GM21619 (cell line): Measurements from ENCODE around the gene MFSD6.
"Not testable (repeated sequence)": the region's sequence is repeated elsewhere in the genome, so short reads cannot be mapped to it uniquely, and the experiment has no call there.

Experiments
- ATAC-seq: cut with Tn5 transposase; IDR thresholded peaks from one replicate; pipeline ENCODE4 v1.9.1; 2021; ENCODE audit not compliant: unreplicated experiment

MFSD6 gene

DNA sequence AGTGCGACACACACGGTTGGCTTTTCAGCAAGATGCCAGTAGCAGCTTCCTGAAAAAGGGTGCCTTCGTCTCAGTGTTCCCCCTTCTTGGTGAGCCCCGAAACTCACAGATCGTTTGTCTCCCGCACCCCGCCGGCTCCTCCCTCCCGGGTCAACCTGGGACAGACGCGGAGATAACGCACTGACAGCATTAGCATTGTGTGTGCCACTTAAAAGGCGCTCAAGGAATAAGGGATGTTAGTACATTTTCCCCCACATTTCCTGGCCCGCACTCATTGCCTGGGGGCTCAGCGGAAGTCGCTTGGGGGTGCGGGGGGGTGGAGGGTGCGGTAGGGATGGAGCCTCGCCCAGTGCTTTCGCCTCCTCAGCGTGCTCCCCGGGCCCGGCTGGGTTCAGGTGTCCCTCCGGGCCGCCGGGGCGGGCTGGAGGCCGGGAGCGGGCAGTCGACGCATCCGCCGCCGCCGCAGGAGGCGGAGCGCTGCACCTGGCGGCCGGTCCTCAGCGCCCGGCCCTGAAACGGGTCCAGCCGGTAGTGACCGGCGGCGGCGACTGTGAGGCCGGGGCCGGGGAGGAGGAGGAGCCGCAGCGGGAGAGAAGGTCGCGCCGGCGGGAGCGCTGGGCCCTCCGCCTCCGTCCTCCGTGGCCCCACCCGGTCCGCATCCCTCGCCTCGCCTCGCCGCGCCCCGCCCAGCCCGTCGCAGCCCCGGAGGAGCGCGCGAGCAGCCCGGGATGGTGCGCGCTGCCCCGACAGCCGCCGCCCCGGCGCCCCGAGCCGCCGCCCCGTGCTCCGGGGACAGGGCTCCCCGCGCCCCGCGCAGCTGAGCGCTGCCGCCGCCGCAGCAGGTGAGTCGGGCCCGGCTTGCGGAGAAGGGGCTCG, at the start of gene MFSD6:
MFSD6 (plus strand) TSS at position 694 of the 876 bp plus-strand sequence. CDS start 27,675 bp downstream, outside the sequence.
- peak; percentile 59 for ATAC-seq

DNA sequence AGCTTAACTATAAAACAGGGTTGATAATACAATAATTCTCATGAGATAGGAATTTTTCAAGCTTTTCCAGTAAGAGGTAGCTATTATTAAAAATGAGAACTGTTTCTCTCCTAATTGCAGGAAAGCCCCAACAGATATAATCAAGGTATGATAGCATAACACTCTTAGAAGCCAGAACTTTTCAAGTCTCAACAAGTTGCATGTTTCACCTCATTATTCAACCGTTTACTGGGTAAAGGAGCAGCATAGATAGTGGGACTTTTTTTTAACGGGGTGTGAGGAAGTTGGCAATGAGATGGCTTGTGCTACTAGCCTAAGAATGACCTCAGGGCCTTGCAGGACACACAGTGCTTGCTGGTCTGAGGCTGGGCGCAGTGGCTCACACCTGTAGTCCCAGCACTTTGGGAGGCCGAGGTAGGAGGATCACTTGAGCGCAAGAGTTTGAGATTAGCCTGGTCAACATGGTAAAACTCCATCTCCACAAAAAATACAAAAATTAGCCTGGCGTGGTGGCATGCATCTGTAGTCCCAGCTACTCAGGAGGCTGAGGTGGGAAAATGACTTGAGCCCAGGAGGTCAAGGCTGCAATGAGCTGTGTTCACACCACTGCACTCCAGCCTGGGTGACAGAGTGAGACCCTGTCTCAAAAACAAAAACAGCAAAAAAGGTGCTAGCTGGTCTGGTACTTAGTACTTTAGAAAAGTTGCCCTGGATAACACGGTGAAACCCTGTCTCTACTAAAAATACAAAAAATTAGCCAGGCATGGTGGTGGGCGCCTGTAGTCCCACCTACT, 49.3 kb upstream of the MFSD6 start:
- ATAC-seq: not testable (repeated sequence)

DNA sequence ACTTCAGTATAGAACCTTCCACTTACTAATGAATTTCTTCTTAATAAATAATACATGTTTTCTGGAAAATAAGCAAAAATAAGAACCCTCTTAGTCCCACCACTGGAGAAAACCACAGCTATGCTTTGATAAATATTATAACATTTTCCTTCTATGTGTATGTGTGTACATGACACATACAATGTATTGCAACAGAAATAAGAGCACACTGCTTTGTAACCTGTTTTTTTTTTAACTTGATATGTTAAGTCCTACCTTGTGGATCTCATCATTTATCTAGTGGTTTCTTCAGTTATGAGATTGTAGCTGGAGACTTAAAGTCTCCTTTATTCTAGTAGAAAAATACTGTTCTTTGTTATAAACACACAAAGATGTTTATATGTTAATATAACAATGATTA, 47.6 kb upstream of the MFSD6 start:
- ATAC-seq: no peak

DNA sequence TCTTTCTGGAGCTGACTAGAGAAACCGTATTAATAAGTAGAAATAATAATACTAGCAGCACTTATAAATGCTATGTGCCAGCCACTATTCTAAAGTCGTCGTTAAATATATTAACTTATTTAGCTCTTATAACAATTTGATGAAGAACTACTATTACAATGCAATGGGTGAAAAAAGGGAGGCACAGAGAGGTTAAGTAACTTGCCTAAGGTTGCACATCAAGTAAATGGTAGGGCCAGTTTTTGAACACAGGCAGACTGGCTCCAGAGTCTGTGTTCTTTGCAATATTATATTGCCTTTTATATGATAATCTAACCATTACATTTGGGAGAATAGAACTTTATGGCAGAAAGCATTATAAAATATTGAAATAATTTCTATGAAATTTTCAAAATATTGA, 47.2 kb upstream of the MFSD6 start:
- no peak for ATAC-seq

DNA sequence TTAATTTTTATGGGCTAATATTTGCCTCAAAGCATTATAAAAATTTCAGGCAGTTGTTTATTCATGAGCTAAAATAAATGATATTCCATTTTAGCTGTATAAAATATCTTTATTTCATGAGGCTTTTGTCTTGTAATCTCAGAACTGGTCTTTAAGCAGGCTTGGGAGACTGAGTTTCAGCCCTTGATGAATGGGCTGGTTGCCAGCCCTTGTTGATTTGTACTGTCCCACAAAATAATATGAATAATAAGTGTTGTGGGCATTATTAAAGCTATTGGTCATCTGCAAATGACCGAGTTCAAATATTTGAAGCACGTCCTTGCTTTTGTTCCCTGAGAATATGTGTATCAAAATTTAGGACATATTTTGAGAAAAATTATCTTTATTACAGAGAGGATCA, 46.6 kb upstream of the MFSD6 start:
- ATAC-seq: no peak

DNA sequence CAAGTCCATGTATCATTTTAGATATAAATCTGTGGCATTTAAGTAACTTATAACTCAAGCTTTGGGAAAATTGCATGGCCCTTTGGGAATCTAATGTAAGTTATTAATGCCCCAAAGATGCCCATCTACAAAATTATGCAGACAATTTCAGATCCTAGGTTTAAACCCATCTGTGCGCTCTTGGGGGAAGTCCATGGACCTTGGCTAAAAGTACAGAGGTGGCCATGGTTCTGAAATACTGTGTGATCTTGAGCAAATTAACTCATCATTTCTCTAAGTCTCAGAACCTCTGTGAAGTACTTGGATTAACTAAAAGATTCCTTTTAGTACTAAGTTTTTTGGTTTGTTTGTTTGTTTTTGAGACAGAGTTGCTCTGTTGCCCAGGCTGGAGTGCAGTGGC, 45.3 kb upstream of the MFSD6 start:
- no peak for ATAC-seq

DNA sequence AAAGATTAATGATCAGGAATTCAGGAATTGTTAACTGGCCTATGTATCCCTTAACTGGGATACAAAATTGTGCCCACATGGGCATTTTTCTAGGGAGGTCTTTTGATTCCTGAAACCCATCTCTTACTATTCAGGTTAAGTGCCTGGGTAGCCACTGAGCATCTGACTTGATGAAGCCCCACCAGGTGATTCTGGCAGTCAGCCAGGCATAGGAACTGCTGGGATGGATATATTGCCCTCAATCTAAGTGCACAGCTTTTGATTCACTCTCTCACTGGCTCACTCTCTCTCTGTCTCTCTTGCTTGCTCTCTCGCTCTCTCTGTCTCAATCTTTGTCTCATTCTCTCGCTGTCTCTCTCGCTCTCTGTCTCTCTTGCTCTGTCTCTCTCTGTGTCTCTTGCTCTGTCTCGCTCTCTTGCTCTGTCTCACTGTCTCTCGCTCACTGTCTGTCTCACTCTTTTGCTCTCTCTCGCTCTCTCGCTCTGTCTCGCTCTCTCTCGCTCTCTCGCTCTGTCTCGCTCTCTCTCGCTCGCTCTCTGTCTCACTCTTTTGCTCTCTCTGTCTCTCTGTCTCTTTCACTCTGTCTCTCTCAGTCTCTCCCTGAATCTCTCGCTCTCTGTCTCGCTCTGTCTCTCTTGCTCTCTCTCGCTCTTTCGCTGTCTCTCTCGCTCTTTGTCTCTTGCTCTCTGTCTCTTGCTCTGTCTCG, 42.5 kb upstream of the MFSD6 start:
- ATAC-seq: no peak

DNA sequence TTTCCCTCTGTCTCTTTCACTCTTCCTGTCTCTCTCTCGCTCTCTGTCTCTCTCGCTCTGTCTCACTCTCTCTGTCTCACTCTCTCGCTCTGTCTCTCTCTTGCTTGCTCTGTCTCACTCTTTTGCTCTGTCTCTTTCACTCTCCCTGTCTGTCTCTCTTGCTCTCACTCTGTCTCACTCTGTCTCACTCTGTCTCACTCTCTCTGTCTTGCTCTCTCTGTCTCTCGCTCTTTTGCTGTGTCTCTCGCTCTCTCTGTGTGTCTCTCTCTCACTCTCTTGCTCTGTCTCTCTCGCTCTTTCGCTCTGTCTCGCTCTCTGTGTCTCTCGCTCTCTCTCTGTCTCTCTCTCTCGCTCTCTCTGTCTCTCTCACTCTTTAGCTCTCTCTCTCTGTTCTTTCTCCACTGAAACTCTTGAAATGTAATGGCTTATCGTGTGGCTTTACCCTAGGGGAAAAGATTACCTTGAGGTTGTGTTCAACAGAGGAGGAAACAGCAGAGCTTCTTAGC, 41.9 kb upstream of the MFSD6 start:
- no peak for ATAC-seq

DNA sequence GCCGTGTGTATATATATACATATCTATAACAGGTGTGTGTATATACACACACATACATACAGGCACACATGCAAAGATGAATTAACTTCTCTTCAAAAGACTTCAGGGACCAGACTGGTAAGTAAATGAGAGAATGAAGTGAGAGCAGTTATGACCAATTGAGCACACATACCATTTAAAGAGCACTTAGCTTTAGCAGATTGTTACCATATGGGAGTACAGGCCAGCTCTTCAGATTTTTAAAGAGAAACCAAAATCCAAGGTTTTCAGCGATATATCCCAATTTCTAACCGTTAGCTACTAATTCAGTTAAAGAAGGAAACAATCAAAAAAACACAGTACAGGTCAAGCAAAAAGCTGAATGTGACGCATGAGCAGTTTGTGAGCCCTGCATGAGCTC, 41.1 kb upstream of the MFSD6 start:
- ATAC-seq: no peak

DNA sequence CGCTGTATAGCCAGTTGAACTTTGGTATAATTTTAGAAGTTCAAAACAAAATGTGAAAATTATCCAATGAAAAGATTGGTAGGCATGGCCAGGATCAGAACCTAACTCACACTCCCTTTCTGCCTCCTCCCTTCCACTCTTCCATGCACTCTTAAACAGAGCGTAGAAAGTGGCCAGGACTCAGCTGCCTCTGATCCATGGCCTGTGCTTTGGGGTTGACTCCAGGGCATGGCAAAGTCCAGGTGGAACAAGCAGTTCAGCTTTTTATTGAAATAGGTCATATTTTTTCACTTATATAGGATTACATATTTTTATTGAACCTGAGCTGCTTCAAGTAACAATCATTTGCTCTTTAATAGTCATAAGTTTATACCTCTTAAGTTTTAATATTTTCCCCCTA, 38.5 kb upstream of the MFSD6 start:
- ATAC-seq: no peak

DNA sequence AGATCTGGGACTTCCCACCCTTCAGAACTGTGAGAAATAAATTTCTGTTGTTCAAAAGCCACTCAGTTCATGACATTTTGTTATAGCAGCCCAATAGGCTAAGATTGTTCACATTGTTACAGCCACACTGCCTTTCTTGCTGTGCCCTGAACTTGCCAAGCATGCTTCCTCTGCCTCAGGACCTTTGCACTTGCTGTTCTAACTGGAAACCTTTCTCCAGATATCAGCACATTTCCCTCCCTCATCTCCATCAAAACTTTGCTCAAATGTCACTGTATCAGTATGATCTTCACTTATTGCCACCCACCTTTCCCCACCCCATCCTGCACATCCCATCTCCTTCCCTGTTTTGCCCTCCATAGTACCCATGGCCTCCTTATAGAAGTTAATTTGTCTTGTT, 32.1 kb upstream of the MFSD6 start:
- ATAC-seq: no peak

DNA sequence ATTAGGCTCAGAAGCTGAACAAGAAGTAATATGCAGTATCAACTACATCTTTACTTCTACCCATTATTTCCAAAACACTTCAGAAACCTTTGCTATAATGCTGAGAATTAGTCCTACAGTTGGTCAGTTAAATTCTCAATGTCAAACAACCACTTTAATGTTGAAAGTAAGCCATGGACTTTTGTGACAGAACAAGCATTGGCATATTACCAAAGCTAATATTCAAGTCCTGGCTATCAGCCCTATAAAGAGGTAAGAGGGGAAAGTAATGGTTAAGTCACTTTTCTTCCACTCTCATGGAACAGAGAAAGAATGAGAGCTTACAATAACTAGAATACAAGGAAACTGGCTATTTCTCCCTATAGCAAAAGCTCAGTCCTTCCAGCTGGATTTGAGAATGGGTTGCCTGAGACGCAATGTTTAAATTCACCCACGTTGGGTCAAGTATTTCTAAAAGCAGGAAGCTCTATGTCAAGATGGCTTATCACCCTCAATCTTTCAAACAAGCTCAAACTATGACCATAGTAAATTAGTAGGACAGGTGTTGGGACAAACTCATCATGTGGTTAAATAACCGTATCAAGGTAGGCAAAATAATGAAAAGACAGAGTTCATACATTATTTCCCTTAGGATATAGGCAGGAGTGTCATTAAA, 31.4 kb upstream of the MFSD6 start:
- no peak for ATAC-seq

DNA sequence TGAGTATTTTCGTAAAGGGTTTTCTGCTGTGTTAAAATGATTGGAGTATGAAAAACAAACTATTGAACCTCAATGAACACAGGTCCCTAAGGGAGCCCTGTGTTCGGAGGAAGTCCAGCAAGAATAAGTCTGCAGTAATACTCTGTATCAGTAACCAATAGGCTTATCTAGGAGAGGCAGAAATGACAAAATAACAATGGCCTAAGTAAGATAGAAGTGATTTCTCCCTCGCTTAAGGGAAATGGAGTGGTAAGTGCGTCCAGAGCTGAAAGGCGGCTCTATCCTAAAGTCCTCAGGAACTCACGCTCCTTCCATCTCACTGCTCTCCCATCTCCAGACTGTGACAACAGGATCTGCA, 29.3 kb upstream of the MFSD6 start:
- ATAC-seq: no peak

DNA sequence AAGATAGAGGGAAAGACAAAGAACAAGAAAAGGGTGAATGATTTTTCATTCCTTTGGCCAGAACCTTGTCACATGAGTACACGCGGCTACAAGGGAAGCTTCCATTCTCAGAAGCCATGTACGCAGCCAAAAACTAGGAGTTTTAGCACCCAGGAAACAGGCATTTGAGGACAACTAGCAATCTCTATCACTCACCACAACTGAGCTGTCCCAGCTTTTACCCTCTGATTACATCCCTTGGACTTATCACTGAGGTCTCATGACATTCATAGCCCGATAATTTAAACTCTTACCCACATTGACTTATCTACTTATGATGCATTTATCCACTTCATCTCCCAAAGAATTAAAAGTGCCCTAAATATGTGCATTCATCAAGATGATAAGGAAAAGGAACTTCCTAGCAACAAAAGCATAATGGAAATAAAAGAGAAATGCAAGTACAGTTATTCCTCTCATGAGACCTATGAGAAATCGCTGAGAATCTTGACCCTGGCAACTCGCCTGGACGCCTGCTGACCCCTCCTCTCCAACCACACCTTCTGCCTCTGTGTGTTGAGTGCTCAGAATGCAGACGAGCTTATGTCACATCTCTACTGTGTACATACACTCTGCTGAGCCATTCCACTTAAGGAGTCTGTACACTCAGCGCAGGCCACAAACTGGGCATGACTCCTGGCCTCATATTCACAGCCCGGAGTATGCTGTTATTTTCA, 28.7 kb upstream of the MFSD6 start:
- no peak for ATAC-seq

DNA sequence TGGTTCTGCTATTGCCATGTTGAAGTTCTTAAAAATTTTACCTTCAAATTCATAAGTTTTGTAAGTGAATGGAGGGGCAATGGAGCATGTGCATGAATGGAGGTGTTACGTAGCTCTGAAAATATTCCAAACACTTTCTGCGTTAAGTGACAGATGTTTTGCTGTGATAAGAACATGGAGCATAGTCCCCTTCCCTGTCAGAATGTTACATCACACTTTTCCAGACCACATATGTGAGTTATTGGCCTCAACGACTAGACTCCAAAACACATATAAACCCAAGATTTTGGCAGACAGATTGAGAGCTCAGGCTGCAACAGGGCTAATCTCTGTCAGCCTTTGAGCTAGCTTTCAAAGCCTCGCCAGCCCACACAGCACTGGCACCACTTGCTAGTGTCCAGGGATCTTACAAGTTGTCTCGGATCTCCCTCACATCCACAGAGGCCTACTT, 27.2 kb upstream of the MFSD6 start:
- no peak for ATAC-seq

DNA sequence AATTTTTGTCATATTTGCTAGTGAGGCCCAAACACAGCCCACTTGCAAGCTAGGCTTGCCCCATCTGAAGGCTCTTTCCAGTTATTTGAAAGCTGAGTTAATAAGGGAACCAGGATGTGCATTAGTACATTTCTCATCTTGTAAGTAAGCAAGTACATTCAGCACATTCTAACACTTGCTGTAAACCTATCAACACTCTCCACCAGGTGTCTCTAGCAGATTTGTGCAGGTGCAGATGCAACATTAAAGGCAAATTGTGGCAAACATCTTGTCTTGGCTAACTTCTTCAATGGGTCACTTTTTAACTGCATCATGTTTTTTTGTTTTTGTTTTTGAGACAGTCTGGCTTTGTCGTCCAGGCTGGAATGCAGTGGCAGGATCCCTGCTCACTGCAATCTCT, 25.3 kb upstream of the MFSD6 start:
- peak; percentile 90 for ATAC-seq

DNA sequence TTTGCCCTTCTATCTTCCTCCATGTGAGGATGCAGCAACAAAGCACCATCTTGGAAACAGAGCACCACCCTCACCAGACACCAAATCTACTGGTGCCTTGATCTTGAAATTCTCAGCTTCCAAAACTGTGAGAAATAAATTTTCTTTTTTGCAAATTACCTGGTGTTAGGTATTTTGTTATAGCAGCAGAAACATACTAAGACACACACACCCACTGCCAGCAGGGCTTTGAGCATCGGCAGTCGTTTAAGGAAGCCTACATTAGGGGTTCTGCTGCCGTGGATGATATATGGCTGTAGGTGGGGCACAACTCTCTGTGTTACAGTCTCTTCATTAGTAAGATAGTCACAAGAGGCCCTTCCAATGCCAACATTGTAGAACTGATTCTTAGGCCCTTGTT, 20.7 kb upstream of the MFSD6 start:
- no peak for ATAC-seq

DNA sequence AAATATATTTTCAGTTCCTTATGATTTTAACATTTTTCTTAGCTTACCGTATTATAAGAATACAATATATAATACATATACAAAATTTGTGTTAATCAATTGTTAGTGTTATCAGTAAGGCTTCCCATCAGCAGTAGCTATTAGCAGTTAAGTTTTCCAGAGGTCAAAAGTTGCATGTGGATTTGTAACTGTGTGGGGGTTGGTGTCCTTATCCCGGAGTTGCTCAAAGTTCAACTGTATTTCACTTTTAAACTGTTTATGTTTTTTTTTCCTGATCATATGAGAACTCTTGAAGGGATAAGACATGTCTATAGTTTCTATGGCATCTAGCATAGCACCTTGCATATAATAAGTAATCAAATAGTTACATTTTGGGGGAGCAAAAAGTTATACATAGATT, 11.9 kb upstream of the MFSD6 start:
- ATAC-seq: no peak

DNA sequence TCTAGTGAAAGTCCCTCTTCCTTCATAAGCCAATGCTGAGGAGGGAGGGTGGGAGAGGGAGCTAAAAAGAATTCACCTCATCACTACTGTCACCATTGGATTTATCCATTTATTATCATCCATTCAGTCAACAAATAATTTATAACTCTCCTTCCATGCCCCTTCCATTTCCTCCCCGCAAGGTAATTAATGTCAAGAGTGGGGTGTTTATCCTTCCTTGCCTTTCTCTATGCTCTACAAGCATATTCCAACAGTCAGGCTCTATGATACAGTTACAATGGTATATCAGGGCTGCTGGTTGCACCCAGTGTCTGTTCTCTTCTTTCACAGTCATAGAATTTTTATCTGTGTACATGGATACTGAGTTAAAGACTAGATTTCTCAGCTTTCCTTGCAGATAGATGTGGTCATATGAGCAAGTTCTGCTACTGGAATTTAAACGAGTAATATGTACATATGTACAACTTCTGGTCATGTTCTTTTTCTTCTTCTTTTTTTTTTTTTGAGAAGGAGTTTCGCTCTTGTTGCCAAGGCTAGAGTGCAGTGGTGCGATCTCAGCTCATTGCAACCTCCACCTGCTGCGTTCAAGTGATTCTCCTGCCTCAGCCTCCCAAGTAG, 5.1 kb upstream of the MFSD6 start:
- no peak for ATAC-seq

DNA sequence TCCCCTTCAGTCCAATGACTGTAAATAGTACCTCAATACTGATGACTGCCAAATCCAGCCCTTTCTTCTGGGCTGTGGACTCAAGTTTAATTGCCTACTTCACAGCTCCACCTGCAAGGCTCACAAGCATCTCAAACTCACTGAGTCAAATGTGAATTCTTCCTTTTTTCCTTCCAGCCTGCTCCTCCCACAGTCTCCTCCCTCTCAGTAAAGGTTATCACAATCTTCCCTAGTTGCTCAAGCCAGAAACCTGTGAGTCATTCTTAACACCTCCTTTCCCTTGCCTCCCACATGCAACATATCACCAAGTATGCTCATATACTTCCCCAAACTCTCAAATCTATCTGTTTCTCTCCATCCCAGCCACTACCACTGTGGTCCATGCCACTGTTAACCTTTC, 3.7 kb upstream of the MFSD6 start:
- ATAC-seq: no peak
